ENCODE measurements around the gene NLRP12. TPM values are rescaled to one million over a fixed set of nuclear protein-coding genes. Genes with fewer than 3 reads are reported as not detected.
A peak's percentile ranks its signal among the peaks of the same experiment; 100 is the strongest.

NLRP12 gene
- total RNA-seq, 2 donors from 2014 or later = 0.11 TPM; not detected in 1

DNA sequence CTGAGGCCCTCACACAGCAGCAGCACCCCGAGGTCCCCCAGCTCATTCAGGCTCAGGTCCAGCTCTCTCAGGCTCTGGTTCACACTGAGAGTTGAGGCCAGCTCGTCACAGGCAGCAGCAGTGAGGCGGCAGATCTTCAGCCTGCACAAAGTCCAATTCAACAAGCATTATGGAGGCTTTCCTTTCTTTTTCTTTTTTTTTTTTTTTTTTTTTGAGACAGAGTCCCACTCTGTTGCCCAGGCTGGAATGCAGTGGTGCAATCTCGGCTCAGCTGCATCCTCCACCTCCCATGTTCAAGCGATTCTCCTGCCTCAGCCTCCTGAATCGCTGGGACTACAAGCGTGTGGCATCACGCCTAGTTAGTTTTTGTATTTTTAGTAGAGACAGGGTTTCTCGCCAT is 22.9 kb downstream of the NLRP12 start:
- H3K4me3 ChIP-seq = no peak overlapping the region
- H3K4me1 ChIP-seq = no peaks in the 10 kb centered on the region
- TF ChIP-seq, protein P1, sequence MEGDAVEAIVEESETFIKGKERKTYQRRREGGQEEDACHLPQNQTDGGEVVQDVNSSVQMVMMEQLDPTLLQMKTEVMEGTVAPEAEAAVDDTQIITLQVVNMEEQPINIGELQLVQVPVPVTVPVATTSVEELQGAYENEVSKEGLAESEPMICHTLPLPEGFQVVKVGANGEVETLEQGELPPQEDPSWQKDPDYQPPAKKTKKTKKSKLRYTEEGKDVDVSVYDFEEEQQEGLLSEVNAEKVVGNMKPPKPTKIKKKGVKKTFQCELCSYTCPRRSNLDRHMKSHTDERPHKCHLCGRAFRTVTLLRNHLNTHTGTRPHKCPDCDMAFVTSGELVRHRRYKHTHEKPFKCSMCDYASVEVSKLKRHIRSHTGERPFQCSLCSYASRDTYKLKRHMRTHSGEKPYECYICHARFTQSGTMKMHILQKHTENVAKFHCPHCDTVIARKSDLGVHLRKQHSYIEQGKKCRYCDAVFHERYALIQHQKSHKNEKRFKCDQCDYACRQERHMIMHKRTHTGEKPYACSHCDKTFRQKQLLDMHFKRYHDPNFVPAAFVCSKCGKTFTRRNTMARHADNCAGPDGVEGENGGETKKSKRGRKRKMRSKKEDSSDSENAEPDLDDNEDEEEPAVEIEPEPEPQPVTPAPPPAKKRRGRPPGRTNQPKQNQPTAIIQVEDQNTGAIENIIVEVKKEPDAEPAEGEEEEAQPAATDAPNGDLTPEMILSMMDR (IDR thresholded peaks at IDR 0.05) = no peak
- H3K9ac ChIP-seq (ENCODE audit: low read depth in 2 of 2, low read length in 2 of 2) = no peak overlapping the region
- DNase-seq = no peak
- H3K27ac ChIP-seq = no peak overlapping the region
- intact Hi-C loops (cut with DNase I) = loop anchor here (10.0 kb wide), 1 partner anchor 224 kb away; no protein-coding TSS in a partner anchor
- no peaks in the 10 kb centered on the region for H3K36me3 ChIP-seq
- no peaks in the 10 kb centered on the region for H3K9me3 ChIP-seq
- H3K27me3 ChIP-seq = no peaks in the 10 kb centered on the region

GRCh38 chr19:53795019-53795418 is 29.1 kb downstream of the NLRP12 start:
- TF ChIP-seq, protein P1 (IDR thresholded peaks at IDR 0.05) = no peak
- H3K9ac ChIP-seq (ENCODE audit: low read depth in 2 of 2, low read length in 2 of 2) = no peak overlapping the region
- DNase-seq = no peak
- H3K4me1 ChIP-seq = no peaks in the 10 kb centered on the region
- no peaks in the 10 kb centered on the region for H3K27me3 ChIP-seq
- H3K27ac ChIP-seq = no peak overlapping the region
- intact Hi-C loops (cut with DNase I) = no loop called here
- no peaks in the 10 kb centered on the region for H3K9me3 ChIP-seq
- H3K36me3 ChIP-seq = no peaks in the 10 kb centered on the region
- H3K4me3 ChIP-seq = no peak overlapping the region

GRCh38 chr19:53792721-53793433 is 31.2 kb downstream of the NLRP12 start:
- no peak overlapping the region for H3K27ac ChIP-seq
- no peaks in the 10 kb centered on the region for H3K36me3 ChIP-seq
- TF ChIP-seq, protein P1 (IDR thresholded peaks at IDR 0.05) = peak; percentile 98
- no peaks in the 10 kb centered on the region for H3K9me3 ChIP-seq
- intact Hi-C loops (cut with DNase I) = no loop called here
- H3K27me3 ChIP-seq = no peaks in the 10 kb centered on the region
- H3K9ac ChIP-seq (ENCODE audit: low read depth in 2 of 2, low read length in 2 of 2) = no peak overlapping the region
- H3K4me3 ChIP-seq = no peak overlapping the region
- H3K4me1 ChIP-seq = no peaks in the 10 kb centered on the region
- peak; percentile 81 for DNase-seq

DNA sequence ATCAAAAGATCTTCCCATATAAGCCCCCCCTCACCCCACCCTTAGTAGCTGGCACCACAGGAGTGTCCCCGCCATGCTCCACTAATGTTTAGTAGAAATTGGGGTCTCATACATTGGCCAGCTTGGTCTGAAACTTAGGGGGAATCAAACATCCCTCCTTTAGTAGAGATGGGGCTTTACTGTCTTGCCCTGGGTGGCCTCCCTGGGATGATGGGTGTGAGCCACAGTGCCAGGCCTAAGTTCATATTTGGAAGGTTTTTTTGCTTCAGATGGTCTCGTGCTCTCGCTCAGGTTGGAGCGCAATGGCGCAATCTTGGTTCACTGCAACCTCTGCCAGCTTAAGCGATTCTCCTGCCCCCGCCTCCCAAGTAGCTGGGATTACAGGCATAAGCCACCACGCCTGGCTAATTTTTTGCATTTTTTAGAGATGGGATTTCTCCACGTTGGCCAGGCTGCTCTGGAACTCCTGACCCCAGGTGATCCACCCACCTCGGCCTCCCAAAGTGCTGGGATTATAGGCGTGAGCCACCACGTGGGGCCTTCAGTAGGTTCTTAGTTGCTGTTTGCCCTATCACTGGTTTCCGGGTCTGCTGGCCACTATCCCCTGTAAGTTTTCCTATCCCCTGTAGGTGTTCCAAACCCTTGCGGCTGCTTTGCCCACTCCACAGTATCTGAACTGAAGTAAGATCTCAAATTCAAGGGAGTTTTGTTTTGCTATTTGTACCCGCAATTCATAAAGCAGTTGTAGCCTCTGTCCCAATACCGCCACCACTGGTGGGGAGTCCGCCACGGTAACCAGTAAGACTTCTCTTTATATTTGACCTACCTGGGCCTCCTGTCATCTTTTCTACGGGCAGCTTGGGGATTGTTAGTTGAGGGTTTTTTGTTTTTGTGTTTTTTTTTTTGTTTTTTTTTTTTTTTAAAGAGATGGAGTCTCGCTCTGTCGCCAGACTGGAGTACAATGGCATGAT is 34.1 kb downstream of the NLRP12 start:
- intact Hi-C loops (cut with DNase I) = no loop called here

GRCh38 chr19:53787266-53787665 is 36.8 kb downstream of the NLRP12 start:
- Histone ChIP-seq H3K4me3 (no peak overlapping the region), H3K9me3 (no peaks in the 10 kb centered on the region), H3K27me3 (no peaks in the 10 kb centered on the region), H3K36me3 (no peaks in the 10 kb centered on the region), H3K9ac (ENCODE audit: low read depth in 2 of 2, low read length in 2 of 2) (no peak overlapping the region), H3K27ac (no peak overlapping the region), H3K4me1 (no peaks in the 10 kb centered on the region)
- DNase-seq = no peak
- TF ChIP-seq, protein P1 (IDR thresholded peaks at IDR 0.05) = no peak
- intact Hi-C loops (cut with DNase I) = no loop called here

More for the DNA sequence above, 34.1 kb downstream of the NLRP12 start:
- no peaks in the 10 kb centered on the region for H3K27me3 ChIP-seq
- H3K4me1 ChIP-seq = no peaks in the 10 kb centered on the region
- H3K9me3 ChIP-seq = no peaks in the 10 kb centered on the region
- H3K4me3 ChIP-seq = no peak overlapping the region
- H3K27ac ChIP-seq = no peak overlapping the region
- H3K9ac ChIP-seq (ENCODE audit: low read depth in 2 of 2, low read length in 2 of 2) = no peak overlapping the region
- TF ChIP-seq, protein P1 (IDR thresholded peaks at IDR 0.05) = no peak
- no peak for DNase-seq
- H3K36me3 ChIP-seq = no peaks in the 10 kb centered on the region

All from colonic mucosa (tissue), 4 donors.